ENCODE measurements around the gene PPM1A.

DNA sequence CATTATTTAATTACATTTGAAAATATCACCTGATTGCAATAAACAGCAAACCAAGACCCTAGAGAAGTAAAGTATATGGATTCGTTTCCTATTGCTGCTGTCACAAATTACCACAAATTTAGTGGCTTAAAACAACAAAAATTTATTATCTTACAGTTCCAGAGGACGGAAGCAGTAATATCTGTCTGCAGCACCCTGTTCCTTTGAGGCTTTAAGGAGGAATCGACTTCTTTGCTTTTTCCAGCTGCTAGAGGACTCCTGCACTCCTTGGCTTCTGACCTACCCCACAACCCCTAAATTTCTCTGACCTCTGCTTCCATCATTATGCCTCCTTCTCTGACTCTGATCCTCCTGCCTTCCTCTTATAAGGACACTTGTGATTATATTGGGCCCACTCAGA, 23.8 kb upstream of the PPM1A start:
- TF ChIP-seq CTCF (IDR thresholded peaks at IDR 0.05; ENCODE audit: insufficient read depth, low read length, poor library complexity, severe bottlenecking) (no peak), EZH2phosphoT487 (conservative IDR thresholded peaks at IDR 0.05; ENCODE audit: low read length) (no peak)
